Measurements from ENCODE around the gene WASF2. TPM values are rescaled to one million over a fixed set of nuclear protein-coding genes. Genes with fewer than 3 reads are reported as not detected.
A peak's percentile ranks its signal among the peaks of the same experiment; 100 is the strongest.

The WASF2 gene
- total RNA-seq, 2 experiments from 2014 or later: 119 to 121 TPM

- no peak for TF ChIP-seq CTCF (IDR thresholded peaks at IDR 0.05)
- Histone ChIP-seq H3K9me3 (ENCODE audit: control insufficient read depth in 1 of 2, insufficient read depth in 1 of 2, low read length in 2 of 2) (no peaks in the 10 kb centered on the region), H3K4me3 (ENCODE audit: low read length) (no peak overlapping the region), H3K27ac (ENCODE audit: low read depth in 1 of 2, low read length in 2 of 2) (no peak overlapping the region), H3K27me3 (ENCODE audit: control insufficient read depth in 1 of 2, insufficient read depth in 2 of 2, low read length in 2 of 2) (no peaks in the 10 kb centered on the region), H3K36me3 (ENCODE audit: insufficient read depth, low read length) (peaks cover 46% of the 10 kb centered on the region), H3K4me1 (ENCODE audit: insufficient read depth, low read length) (peaks cover 16% of the 10 kb centered on the region)
- H3K9me3 Mint-ChIP-seq: no peaks in the 10 kb centered on the region
- POLR2A ChIA-PET: no interaction called here
- H3K27me3 Mint-ChIP-seq: no peaks in the 10 kb centered on the region
- H3K4me3 Mint-ChIP-seq: no peak overlapping the region
- peaks cover 41% of the 10 kb centered on the region for H3K36me3 Mint-ChIP-seq (ENCODE audit: low read depth)
- ATAC-seq (ENCODE audit: poor library complexity) (no peak), DNase-seq (no peak)
- peaks cover 37% of the 10 kb centered on the region for H3K4me1 Mint-ChIP-seq (ENCODE audit: low read depth)
- CTCF ChIA-PET: interaction anchor here (1.0 to 1.1 kb wide), 2 partner anchors 59 to 109 kb away, joined by 3 read pairs; no protein-coding TSS in a partner anchor
- intact Hi-C loops (cut with DNase I, micrococcal nuclease): no loop called here
- H3K27ac Mint-ChIP-seq: peak overlapping the region; percentile 85
Measured at GRCh38 chr1:27405074-27405473, 84.9 kb downstream of the WASF2 start.

DNA sequence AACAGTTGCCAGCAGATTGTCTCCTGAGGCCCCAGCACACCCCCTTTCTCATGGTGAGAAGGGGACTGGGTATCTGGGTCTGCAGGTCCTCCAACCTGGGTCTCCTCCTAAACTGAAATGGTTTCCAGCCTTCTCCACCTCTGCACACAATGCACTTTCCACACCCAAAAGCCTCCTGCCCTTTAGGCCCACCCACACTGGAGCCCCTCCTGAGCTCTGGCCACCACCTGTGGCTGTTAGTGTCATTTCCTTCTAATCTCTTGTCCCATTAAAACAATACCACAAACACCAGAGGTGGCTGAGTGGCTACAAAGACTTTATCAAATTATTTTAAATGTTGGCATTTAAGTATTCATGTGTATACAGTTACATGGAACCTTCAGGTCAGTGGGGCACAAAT, 86.0 kb downstream of the WASF2 start:
- Histone ChIP-seq H3K4me1 (ENCODE audit: insufficient read depth, low read length) (peaks cover 16% of the 10 kb centered on the region), H3K4me3 (ENCODE audit: low read length) (no peak overlapping the region), H3K9me3 (ENCODE audit: control insufficient read depth in 1 of 2, insufficient read depth in 1 of 2, low read length in 2 of 2) (no peaks in the 10 kb centered on the region), H3K27ac (ENCODE audit: low read depth in 1 of 2, low read length in 2 of 2) (peak overlapping the region in 1 of 2 donors; percentile 56), H3K36me3 (ENCODE audit: insufficient read depth, low read length) (peaks cover 36% of the 10 kb centered on the region), H3K27me3 (ENCODE audit: control insufficient read depth in 1 of 2, insufficient read depth in 2 of 2, low read length in 2 of 2) (no peaks in the 10 kb centered on the region)
- no peak overlapping the region for H3K4me3 Mint-ChIP-seq
- ChIA-PET CTCF (no interaction called here), POLR2A (interaction anchor here (0.8 to 1.9 kb wide), 2 partner anchors 27 to 204 kb away, joined by 3 to 6 read pairs; no protein-coding TSS in a partner anchor)
- DNase-seq (no peak), ATAC-seq (ENCODE audit: poor library complexity) (no peak)
- H3K36me3 Mint-ChIP-seq (ENCODE audit: low read depth): peaks cover 33% of the 10 kb centered on the region
- peak overlapping the region; percentile 85 for H3K27ac Mint-ChIP-seq
- no peaks in the 10 kb centered on the region for H3K9me3 Mint-ChIP-seq
- intact Hi-C loops (cut with DNase I, micrococcal nuclease): loop anchor here in 1 of 2 experiments (2.0 kb wide), 1 partner anchor 201 kb away; the partner anchor contains the start of gene AHDC1
- H3K27me3 Mint-ChIP-seq: no peaks in the 10 kb centered on the region
- H3K4me1 Mint-ChIP-seq (ENCODE audit: low read depth): peaks cover 37% of the 10 kb centered on the region
- no peak for TF ChIP-seq CTCF (IDR thresholded peaks at IDR 0.05)

DNA sequence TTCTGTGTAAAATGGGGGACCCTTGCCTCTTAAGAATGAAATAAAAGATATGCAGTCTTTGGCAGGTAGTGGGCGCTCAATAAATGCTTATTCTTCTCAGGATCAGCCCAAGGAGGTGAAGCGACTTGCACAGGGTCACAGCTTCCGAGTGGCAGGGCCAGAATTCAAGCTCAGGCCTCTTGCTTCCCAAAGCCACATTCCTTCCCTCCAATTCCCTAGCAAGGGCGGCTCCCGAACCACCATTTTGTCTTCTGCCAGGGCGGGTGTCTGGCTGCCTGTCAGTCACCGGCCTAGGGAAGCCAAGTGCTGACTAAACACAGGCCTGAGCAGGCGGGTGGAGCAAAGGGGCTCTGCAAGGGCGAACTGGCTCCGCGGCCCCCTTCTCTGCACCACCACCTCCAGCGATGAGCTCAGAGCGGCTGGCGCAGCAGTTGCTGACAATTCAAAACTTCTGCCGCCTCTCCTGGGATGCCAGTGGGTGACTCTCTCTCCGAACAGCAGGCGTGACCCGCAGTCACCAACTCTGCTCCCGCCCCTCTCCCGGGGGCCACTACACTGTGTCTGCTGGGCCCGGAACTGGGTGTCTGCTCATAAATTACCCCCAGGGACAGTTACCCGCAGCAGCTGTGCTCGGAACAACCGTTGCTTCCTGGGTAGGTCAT, 86.8 kb downstream of the WASF2 start:
- peaks cover 25% of the 10 kb centered on the region for H3K36me3 Mint-ChIP-seq (ENCODE audit: low read depth)
- no peak overlapping the region for H3K4me3 Mint-ChIP-seq
- ATAC-seq (ENCODE audit: poor library complexity) (peak; percentile 75), DNase-seq (peak in 6 of 14 experiments; percentile 16 to 62 (median 46))
- peak; percentile 1 for TF ChIP-seq CTCF (IDR thresholded peaks at IDR 0.05)
- Histone ChIP-seq H3K36me3 (ENCODE audit: insufficient read depth, low read length) (peaks cover 29% of the 10 kb centered on the region), H3K4me3 (ENCODE audit: low read length) (no peak overlapping the region), H3K4me1 (ENCODE audit: insufficient read depth, low read length) (peaks cover 16% of the 10 kb centered on the region), H3K9me3 (ENCODE audit: control insufficient read depth in 1 of 2, insufficient read depth in 1 of 2, low read length in 2 of 2) (no peaks in the 10 kb centered on the region), H3K27ac (ENCODE audit: low read depth in 1 of 2, low read length in 2 of 2) (peak overlapping the region; percentile 30 to 56), H3K27me3 (ENCODE audit: control insufficient read depth in 1 of 2, insufficient read depth in 2 of 2, low read length in 2 of 2) (no peaks in the 10 kb centered on the region)
- ChIA-PET CTCF (interaction anchor here (0.8 to 1.3 kb wide), 4 partner anchors 37 to 107 kb away, joined by 3 read pairs; partner anchors contain the start of gene MAP3K6), POLR2A (interaction anchor here (0.7 to 1.9 kb wide), 7 partner anchors 18 to 428 kb away, joined by 3 to 6 read pairs (median 3); partner anchors contain the start of gene PPP1R8)
- H3K4me1 Mint-ChIP-seq (ENCODE audit: low read depth): peaks cover 37% of the 10 kb centered on the region
- no peaks in the 10 kb centered on the region for H3K27me3 Mint-ChIP-seq
- H3K9me3 Mint-ChIP-seq: no peaks in the 10 kb centered on the region
- H3K27ac Mint-ChIP-seq: peak overlapping the region; percentile 85
- intact Hi-C loops (cut with DNase I, micrococcal nuclease): loop anchor here in 1 of 2 experiments (2.0 kb wide), 1 partner anchor 202 kb away; the partner anchor contains the start of gene AHDC1

All from CD4-positive, alpha-beta T cell (primary cell).